HEK293T (cell line): ENCODE results near the gene LARGE2.

ENCODE experiments used
- CTCF ChIA-PET: fragments of 350-600 bp; formaldehyde crosslinking; extraction: SDS; loops from one replicate; lab custom pipeline; 2021; ENCODE audit warnings: antibody characterized with exemption, inconsistent platforms; lab: Yijun Ruan, JAX
- POLR2A ChIA-PET: fragments of 350-600 bp; formaldehyde crosslinking; extraction: SDS; loops from one replicate; lab custom pipeline; 2020; ENCODE audit warnings: antibody characterized with exemption, inconsistent platforms; lab: Yijun Ruan, JAX
- DNase-seq: peaks from one replicate; pipeline ENCODE4 v3.0.0; 2012; ENCODE audit warnings: mixed read lengths; ENCODE audit errors: extremely low spot score
- ARNT ChIP-seq: fragments of 450-650 bp; IDR thresholded peaks from 2 replicates; pipeline ENCODE4 v1.6.1; 2017; ENCODE audit warnings: mild to moderate bottlenecking
- BHLHE40 ChIP-seq: fragments of 450-650 bp; IDR thresholded peaks from 2 replicates; pipeline ENCODE4 v1.6.1; 2016; ENCODE audit warnings: mild to moderate bottlenecking, moderate library complexity, borderline replicate concordance
- CTBP1 ChIP-seq: fragments of 450-650 bp; IDR thresholded peaks from 2 replicates; pipeline ENCODE4 v1.6.1; 2016; ENCODE audit warnings: borderline replicate concordance
- ELF4 ChIP-seq: fragments of 450-650 bp; IDR thresholded peaks from 2 replicates; pipeline ENCODE4 v1.6.1; 2017; ENCODE audit warnings: antibody characterized with exemption
- FOXA1 ChIP-seq: fragments of 450-650 bp; IDR thresholded peaks from 2 replicates; pipeline ENCODE4 v1.6.1; 2016; ENCODE audit warnings: mild to moderate bottlenecking
- FOXK2 ChIP-seq: fragments of 450-650 bp; IDR thresholded peaks from 2 replicates; pipeline ENCODE4 v1.6.1; 2016; ENCODE audit warnings: mild to moderate bottlenecking
- FOXM1 ChIP-seq: fragments of 450-650 bp; IDR thresholded peaks from 2 replicates; pipeline ENCODE4 v1.6.1; 2017; ENCODE audit warnings: mild to moderate bottlenecking, borderline replicate concordance
- HDGF ChIP-seq: fragments of 450-650 bp; IDR thresholded peaks from 2 replicates; pipeline ENCODE4 v1.6.1; 2017; ENCODE audit warnings: antibody characterized with exemption, borderline replicate concordance
- L3MBTL2 ChIP-seq: fragments of 450-650 bp; conservative IDR thresholded peaks from 2 replicates; pipeline ENCODE4 v1.6.1; 2016; ENCODE audit warnings: mild to moderate bottlenecking
- LEF1 ChIP-seq: fragments of 450-650 bp; IDR thresholded peaks from 2 replicates; pipeline ENCODE4 v1.6.1; 2017; ENCODE audit warnings: mild to moderate bottlenecking, borderline replicate concordance
- NFRKB ChIP-seq: fragments of 450-650 bp; IDR thresholded peaks from 2 replicates; pipeline ENCODE4 v1.6.1; 2016; ENCODE audit warnings: mild to moderate bottlenecking, moderate library complexity
- SP1 ChIP-seq: fragments of 450-650 bp; IDR thresholded peaks from 2 replicates; pipeline ENCODE4 v1.6.1; 2017
- SUZ12 ChIP-seq: fragments of 450-650 bp; IDR thresholded peaks from 2 replicates; pipeline ENCODE4 v1.6.1; 2016; ENCODE audit warnings: mild to moderate bottlenecking
- TARDBP ChIP-seq: fragments of 450-650 bp; IDR thresholded peaks from 2 replicates; pipeline ENCODE4 v1.6.1; 2016
- ZNF384 ChIP-seq: fragments of 450-650 bp; IDR thresholded peaks from 2 replicates; pipeline ENCODE4 v1.6.1; 2016
- TF ChIP-seq, protein P1 (sequence below): fragments of 450-650 bp; IDR thresholded peaks from 2 replicates; pipeline ENCODE4 v1.6.1; 2016

The LARGE2 gene

DNA sequence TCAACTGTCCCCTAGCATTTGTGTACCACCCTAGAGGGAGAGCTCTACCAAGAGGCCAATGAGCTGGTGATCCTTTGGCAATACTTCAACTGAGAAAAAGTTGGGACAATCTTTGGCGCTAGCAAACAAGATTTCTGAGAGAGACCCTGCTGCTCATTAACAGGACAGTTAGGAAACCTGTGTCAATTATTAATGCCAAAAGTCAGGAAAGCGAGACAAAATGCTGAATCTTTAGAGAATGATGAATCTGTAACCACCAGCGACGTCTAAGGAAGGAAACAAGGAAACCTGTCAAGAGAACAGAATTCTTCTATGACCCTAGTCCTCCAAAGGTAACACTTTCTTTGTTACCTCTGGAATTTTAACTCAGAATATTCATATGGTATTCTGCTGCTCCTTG lies 19.9 kb downstream of the LARGE2 start:
- ChIA-PET POLR2A (no interaction called here), CTCF (interaction anchor here (1.2 kb wide), 1 partner anchor 99 kb away, joined by 3 read pairs; no protein-coding TSS in a partner anchor)
- TF ChIP-seq, protein P1, sequence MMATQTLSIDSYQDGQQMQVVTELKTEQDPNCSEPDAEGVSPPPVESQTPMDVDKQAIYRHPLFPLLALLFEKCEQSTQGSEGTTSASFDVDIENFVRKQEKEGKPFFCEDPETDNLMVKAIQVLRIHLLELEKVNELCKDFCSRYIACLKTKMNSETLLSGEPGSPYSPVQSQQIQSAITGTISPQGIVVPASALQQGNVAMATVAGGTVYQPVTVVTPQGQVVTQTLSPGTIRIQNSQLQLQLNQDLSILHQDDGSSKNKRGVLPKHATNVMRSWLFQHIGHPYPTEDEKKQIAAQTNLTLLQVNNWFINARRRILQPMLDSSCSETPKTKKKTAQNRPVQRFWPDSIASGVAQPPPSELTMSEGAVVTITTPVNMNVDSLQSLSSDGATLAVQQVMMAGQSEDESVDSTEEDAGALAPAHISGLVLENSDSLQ = no peak
- TF ChIP-seq L3MBTL2 (no peak), TARDBP (no peak), CTBP1 (no peak), LEF1 (no peak), FOXK2 (no peak), ARNT (no peak), BHLHE40 (no peak), FOXA1 (no peak), ELF4 (no peak), ZNF384 (no peak), HDGF (no peak), FOXM1 (no peak), SUZ12 (no peak), NFRKB (no peak), SP1 (no peak)

DNA sequence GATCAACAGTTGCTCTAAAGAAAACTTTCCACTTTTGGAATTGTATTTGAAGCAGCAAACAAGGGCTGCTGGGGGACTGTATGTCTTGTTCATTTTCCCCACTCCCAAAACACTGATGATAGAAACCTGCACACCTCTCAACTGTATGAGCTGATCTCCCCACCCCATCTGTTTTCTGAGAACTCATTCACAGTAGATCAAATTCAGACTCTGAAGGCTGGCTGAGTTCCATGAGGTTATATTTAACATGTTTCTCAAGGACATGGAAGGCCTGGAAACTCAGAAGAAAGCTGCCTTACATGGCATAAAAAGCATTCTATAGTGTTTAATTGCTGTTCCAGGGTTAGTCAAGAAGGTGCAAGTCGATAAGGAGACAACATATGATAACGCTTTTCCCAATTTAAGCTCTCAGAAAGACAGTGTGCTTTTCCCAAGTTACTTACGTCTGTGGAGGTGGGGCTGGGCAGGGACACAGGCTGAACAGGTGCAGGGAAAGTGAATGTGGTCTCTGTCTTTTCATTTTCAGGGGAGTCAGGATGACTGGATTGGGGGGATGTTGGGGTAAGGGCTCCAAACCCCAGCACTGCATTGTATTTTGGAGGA lies 23.0 kb downstream of the LARGE2 start:
- ChIA-PET CTCF (no interaction called here), POLR2A (no interaction called here)
- DNase-seq = no peak
- no peak for TF ChIP-seq NFRKB
- no peak for TF ChIP-seq SP1
- no peak for TF ChIP-seq ZNF384
- no peak for TF ChIP-seq TARDBP
- no peak for TF ChIP-seq FOXK2
- TF ChIP-seq SUZ12 = no peak
- TF ChIP-seq, protein P1 = no peak
- TF ChIP-seq FOXM1 = no peak
- TF ChIP-seq CTBP1 = no peak
- no peak for TF ChIP-seq ARNT
- no peak for TF ChIP-seq BHLHE40
- TF ChIP-seq HDGF = no peak
- TF ChIP-seq L3MBTL2 = no peak
- TF ChIP-seq ELF4 = no peak
- TF ChIP-seq FOXA1 = no peak
- TF ChIP-seq LEF1 = no peak

More for the DNA sequence above, 19.9 kb downstream of the LARGE2 start:
- no peak for DNase-seq

DNA sequence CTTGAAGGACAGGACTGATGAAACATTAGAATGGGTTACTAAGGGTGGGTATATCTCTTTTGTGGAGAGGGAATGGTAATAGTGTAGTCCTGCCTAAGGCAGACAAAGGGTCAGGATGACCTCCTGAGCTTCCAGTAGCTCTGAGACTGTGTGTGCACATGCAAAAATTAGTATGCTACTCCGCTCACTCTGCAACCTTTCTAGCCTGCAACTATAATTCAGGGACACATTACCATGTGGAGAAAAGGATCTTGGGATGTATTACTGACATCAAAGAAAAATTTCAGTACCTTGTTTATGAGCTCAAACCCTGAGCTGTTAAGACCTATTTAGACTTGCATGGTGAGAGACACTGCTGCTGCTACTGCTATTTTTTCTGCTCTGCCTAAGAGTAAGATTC lies 25.4 kb downstream of the LARGE2 start:
- CTCF ChIA-PET = interaction anchor here (0.7 to 2.2 kb wide), 2 partner anchors 17 to 172 kb away, joined by 3 to 6 read pairs; no protein-coding TSS in a partner anchor
- no peak for TF ChIP-seq BHLHE40
- no peak for TF ChIP-seq LEF1
- no peak for DNase-seq
- POLR2A ChIA-PET = no interaction called here

DNA sequence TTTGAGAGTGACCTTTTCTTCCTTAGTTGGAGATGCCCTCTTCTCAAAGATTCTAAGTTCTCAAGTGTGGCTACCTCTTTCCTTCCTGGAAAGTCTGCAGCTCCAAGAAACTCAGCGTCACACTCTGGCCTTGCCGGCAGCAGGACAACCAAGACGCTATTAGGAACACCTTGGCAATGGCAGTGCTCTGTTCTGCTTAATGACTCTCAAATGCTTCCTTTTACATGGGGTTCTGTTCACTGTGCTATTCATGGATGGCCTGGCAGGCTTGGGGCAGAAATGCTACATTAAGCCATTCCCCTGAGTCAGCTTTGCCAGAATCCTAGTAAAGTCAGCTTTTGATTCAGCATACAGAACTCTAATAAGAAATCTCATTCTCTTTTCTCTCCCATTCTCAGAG lies 25.9 kb downstream of the LARGE2 start:
- ChIA-PET CTCF (interaction anchor here (0.7 to 2.2 kb wide), 2 partner anchors 17 to 172 kb away, joined by 3 to 6 read pairs; no protein-coding TSS in a partner anchor), POLR2A (no interaction called here)
- DNase-seq = no peak
- no peak for TF ChIP-seq CTBP1
- TF ChIP-seq FOXM1 = no peak
- no peak for TF ChIP-seq ARNT
- TF ChIP-seq FOXA1 = no peak
- TF ChIP-seq, protein P1 = no peak
- no peak for TF ChIP-seq SP1
- TF ChIP-seq BHLHE40 = no peak
- TF ChIP-seq HDGF = no peak
- no peak for TF ChIP-seq FOXK2
- TF ChIP-seq ZNF384 = no peak
- no peak for TF ChIP-seq SUZ12
- TF ChIP-seq NFRKB = no peak
- no peak for TF ChIP-seq ELF4
- no peak for TF ChIP-seq LEF1
- no peak for TF ChIP-seq TARDBP

DNA sequence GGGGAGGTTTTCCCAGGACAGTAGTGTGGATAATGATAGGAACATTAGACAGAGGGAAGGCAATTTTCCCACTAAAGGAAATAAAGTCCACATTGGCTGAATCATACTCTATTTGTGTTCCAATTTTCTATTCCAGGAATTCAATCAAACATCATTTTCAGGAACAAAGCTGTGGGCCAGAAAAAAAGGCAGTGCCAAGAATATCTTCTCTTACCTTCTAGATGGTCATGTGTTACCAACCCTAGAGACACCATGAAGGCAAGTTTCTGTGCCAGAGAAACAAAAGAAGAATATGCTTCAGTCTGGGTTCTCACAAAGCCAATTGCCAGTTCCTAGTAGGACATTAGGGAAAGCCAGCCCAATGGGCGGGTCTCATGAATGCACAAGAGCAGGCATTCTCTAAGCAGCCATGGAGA lies 27.5 kb downstream of the LARGE2 start:
- ChIA-PET POLR2A (no interaction called here), CTCF (interaction anchor here (1.6 kb wide), 1 partner anchor 15 kb away, joined by 7 read pairs; no protein-coding TSS in a partner anchor)
- DNase-seq = no peak
- TF ChIP-seq SUZ12 (no peak), FOXM1 (no peak), L3MBTL2 (no peak), HDGF (no peak), BHLHE40 (no peak), TARDBP (no peak), CTBP1 (no peak), ELF4 (no peak), ARNT (no peak)
- TF ChIP-seq, protein P1 = no peak
